ENCODE measurements around the gene CREG2.

Gene CREG2

GRCh38 chr2:101303688-101304087, 83.6 kb downstream of the CREG2 start:
- Histone ChIP-seq H3K9ac (ENCODE audit: low read length) (no peak overlapping the region), H3K27ac (ENCODE audit: low read length) (no peak overlapping the region), H4K20me1 (ENCODE audit: insufficient read depth, low read length) (0 out of 2 replicates have a peak, but pooled peaks cover 12% of the 10 kb centered on the region), H3K4me1 (ENCODE audit: low read length) (peaks cover 12% of the 10 kb centered on the region), H3K9me3 (replicated peaks; ENCODE audit: insufficient read depth, low read length) (no peaks in the 10 kb centered on the region), H3K27me3 (replicated peaks; ENCODE audit: insufficient read depth, low read length) (no peaks in the 10 kb centered on the region), H3K79me2 (ENCODE audit: low read length) (peaks cover 97% of the 10 kb centered on the region), H3F3A (ENCODE audit: insufficient read depth, low read length) (peaks cover 15% of the 10 kb centered on the region), H3K36me3 (replicated peaks; ENCODE audit: insufficient read depth, low read length) (peaks cover 4% of the 10 kb centered on the region; the same call in 1 of the 2 replicates), H3K4me2 (ENCODE audit: low read depth, low read length) (no peak overlapping the region), H3K9me2 (replicated peaks; ENCODE audit: insufficient read depth, low read length) (no peaks in the 10 kb centered on the region), H2AFZ (ENCODE audit: low read length) (no peak overlapping the region), H3K4me3 (ENCODE audit: low read length) (no peak overlapping the region)
- TF ChIP-seq CTCF (IDR thresholded peaks at IDR 0.05; ENCODE audit: low read length) (no peak), EZH2phosphoT487 (IDR thresholded peaks at IDR 0.05; ENCODE audit: low read length) (no peak), EZH2 (optimal IDR thresholded peaks at IDR 0.05; ENCODE audit: low read depth, low read length) (no peak)
- no peak for DNase-seq

- TF ChIP-seq EZH2phosphoT487 (IDR thresholded peaks at IDR 0.05; ENCODE audit: low read length) (no peak), CTCF (IDR thresholded peaks at IDR 0.05; ENCODE audit: low read length) (no peak), EZH2 (optimal IDR thresholded peaks at IDR 0.05; ENCODE audit: low read depth, low read length) (no peak)
- Histone ChIP-seq H3K9ac (ENCODE audit: low read length) (no peak overlapping the region), H3K79me2 (ENCODE audit: low read length) (peaks cover 98% of the 10 kb centered on the region), H3K4me3 (ENCODE audit: low read length) (no peak overlapping the region), H3K27ac (ENCODE audit: low read length) (no peak overlapping the region), H2AFZ (ENCODE audit: low read length) (no peak overlapping the region), H3K36me3 (replicated peaks; ENCODE audit: insufficient read depth, low read length) (peaks cover 4% of the 10 kb centered on the region; the same call in 1 of the 2 replicates), H3K4me1 (ENCODE audit: low read length) (peaks cover 12% of the 10 kb centered on the region), H3F3A (ENCODE audit: insufficient read depth, low read length) (peaks cover 9% of the 10 kb centered on the region), H4K20me1 (ENCODE audit: insufficient read depth, low read length) (0 out of 2 replicates have a peak, but pooled peaks cover 12% of the 10 kb centered on the region), H3K4me2 (ENCODE audit: low read depth, low read length) (no peak overlapping the region), H3K27me3 (replicated peaks; ENCODE audit: insufficient read depth, low read length) (no peaks in the 10 kb centered on the region), H3K9me3 (replicated peaks; ENCODE audit: insufficient read depth, low read length) (no peaks in the 10 kb centered on the region), H3K9me2 (replicated peaks; ENCODE audit: insufficient read depth, low read length) (no peaks in the 10 kb centered on the region)
- DNase-seq: no peak
Observed at GRCh38 chr2:101302016-101302415, 85.3 kb downstream of the CREG2 start.

- H2AFZ ChIP-seq (ENCODE audit: low read length): no peak overlapping the region
- peaks cover 9% of the 10 kb centered on the region for H3K4me1 ChIP-seq (ENCODE audit: low read length)
- peaks cover 4% of the 10 kb centered on the region; the same call in 1 of the 2 replicates for H3K36me3 ChIP-seq (replicated peaks; ENCODE audit: insufficient read depth, low read length)
- TF ChIP-seq EZH2phosphoT487 (IDR thresholded peaks at IDR 0.05; ENCODE audit: low read length): no peak
- no peak for TF ChIP-seq CTCF (IDR thresholded peaks at IDR 0.05; ENCODE audit: low read length)
- TF ChIP-seq EZH2 (optimal IDR thresholded peaks at IDR 0.05; ENCODE audit: low read depth, low read length): no peak
- H3K9ac ChIP-seq (ENCODE audit: low read length): no peak overlapping the region
- H3K9me2 ChIP-seq (replicated peaks; ENCODE audit: insufficient read depth, low read length): no peaks in the 10 kb centered on the region
- H3F3A ChIP-seq (ENCODE audit: insufficient read depth, low read length): no peaks in the 10 kb centered on the region
- 0 out of 2 replicates have a peak, but pooled peaks cover 12% of the 10 kb centered on the region for H4K20me1 ChIP-seq (ENCODE audit: insufficient read depth, low read length)
- H3K4me3 ChIP-seq (ENCODE audit: low read length): no peak overlapping the region
- no peak for DNase-seq
- H3K4me2 ChIP-seq (ENCODE audit: low read depth, low read length): no peak overlapping the region
- peaks cover 99% of the 10 kb centered on the region for H3K79me2 ChIP-seq (ENCODE audit: low read length)
- no peak overlapping the region for H3K27ac ChIP-seq (ENCODE audit: low read length)
- H3K9me3 ChIP-seq (replicated peaks; ENCODE audit: insufficient read depth, low read length): no peaks in the 10 kb centered on the region
- H3K27me3 ChIP-seq (replicated peaks; ENCODE audit: insufficient read depth, low read length): no peaks in the 10 kb centered on the region
Observed at GRCh38 chr2:101300836-101301235, 86.5 kb downstream of the CREG2 start.
